ENCODE results near the gene SCN3B. TPM values are rescaled to one million over a fixed set of nuclear protein-coding genes. Genes with fewer than 3 reads are reported as not detected.

The SCN3B gene
- total RNA-seq, 3 donors from 2014 or later = 1.9 to 2.6 (median 1.9) TPM

GRCh38 chr11:123640677-123641494 is 13.5 kb downstream of the SCN3B start:
- Histone ChIP-seq H3K27me3 (peaks cover 0 to 7% of the 10 kb centered on the region in 2 donors), H3K4me1 (no peaks in the 10 kb centered on the region), H3K36me3 (no peaks in the 10 kb centered on the region), H3K4me3 (no peak overlapping the region), H3K9me3 (no peaks in the 10 kb centered on the region), H3K27ac (no peak overlapping the region)
- DNase-seq (ENCODE audit: low spot score in 2 of 2) = no peak
- no peak for TF ChIP-seq POLR2A (IDR thresholded peaks at IDR 0.05)
- TF ChIP-seq CTCF (IDR thresholded peaks at IDR 0.05) = peak in 2 of 3 donors; percentile 47 to 58
- intact Hi-C loops (cut with DNase I; ENCODE audit: low total_unique reads) = no loop called here

DNA sequence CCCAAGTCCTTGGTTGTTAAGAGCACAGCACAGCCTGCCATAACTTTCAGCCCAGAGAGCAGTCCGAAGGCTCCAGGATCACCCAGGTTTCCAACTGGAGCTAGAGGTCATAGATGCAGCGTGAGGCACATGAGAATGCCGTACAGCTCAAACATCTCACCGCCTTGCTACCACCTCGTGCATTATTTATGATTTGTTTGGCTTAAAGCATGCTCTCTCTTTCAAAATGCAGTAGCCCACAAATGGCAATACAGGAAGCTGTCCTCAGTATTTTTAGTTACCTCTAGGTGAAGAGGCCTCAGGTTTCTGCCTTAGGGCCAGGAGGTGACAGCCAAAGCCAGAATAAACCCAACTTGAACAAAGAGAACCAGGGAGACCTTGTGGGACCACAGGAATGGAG is 14.4 kb downstream of the SCN3B start:
- Histone ChIP-seq H3K9me3 (no peaks in the 10 kb centered on the region), H3K27ac (no peak overlapping the region), H3K4me1 (no peaks in the 10 kb centered on the region), H3K36me3 (no peaks in the 10 kb centered on the region), H3K27me3 (no peaks in the 10 kb centered on the region), H3K4me3 (no peak overlapping the region)
- no peak for TF ChIP-seq POLR2A (IDR thresholded peaks at IDR 0.05)
- TF ChIP-seq CTCF (IDR thresholded peaks at IDR 0.05) = no peak
- no peak for TF ChIP-seq POLR2AphosphoS5 (IDR thresholded peaks at IDR 0.05)
- no peak for DNase-seq (ENCODE audit: low spot score in 2 of 2)
- intact Hi-C loops (cut with DNase I; ENCODE audit: low total_unique reads) = no loop called here

DNA sequence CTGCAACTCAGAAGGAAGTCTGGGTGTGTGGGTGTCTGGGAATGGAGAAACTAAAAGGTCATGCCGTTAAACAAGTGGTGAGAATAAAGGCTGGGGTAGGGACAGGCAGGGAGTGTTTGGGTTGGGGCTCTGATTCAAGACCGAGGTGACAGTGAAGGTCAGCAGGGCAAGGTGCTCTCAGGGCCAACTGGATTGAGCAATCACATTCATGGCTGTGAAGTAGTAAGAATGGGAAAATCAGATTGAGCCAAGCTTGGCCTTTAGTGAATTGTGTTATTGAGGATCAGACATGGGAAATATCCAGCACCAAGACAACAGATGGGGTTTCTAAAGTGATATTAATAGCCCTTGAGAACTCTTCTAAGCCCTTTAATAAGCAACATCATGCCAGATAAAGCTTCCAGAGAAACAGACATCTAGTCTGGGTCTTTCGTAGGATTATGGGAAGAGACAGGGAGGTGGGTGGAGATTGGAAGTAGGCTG is 24.3 kb downstream of the SCN3B start:
- no peak overlapping the region for H3K27ac ChIP-seq
- intact Hi-C loops (cut with DNase I; ENCODE audit: low total_unique reads) = no loop called here
- no peaks in the 10 kb centered on the region for H3K9me3 ChIP-seq
- no peaks in the 10 kb centered on the region for H3K27me3 ChIP-seq
- DNase-seq (ENCODE audit: low spot score in 2 of 2) = no peak
- no peaks in the 10 kb centered on the region for H3K36me3 ChIP-seq
- no peak overlapping the region for H3K4me3 ChIP-seq
- no peaks in the 10 kb centered on the region for H3K4me1 ChIP-seq
- TF ChIP-seq CTCF (IDR thresholded peaks at IDR 0.05) = no peak
- no peak for TF ChIP-seq POLR2A (IDR thresholded peaks at IDR 0.05)
- TF ChIP-seq POLR2AphosphoS5 (IDR thresholded peaks at IDR 0.05) = no peak

DNA sequence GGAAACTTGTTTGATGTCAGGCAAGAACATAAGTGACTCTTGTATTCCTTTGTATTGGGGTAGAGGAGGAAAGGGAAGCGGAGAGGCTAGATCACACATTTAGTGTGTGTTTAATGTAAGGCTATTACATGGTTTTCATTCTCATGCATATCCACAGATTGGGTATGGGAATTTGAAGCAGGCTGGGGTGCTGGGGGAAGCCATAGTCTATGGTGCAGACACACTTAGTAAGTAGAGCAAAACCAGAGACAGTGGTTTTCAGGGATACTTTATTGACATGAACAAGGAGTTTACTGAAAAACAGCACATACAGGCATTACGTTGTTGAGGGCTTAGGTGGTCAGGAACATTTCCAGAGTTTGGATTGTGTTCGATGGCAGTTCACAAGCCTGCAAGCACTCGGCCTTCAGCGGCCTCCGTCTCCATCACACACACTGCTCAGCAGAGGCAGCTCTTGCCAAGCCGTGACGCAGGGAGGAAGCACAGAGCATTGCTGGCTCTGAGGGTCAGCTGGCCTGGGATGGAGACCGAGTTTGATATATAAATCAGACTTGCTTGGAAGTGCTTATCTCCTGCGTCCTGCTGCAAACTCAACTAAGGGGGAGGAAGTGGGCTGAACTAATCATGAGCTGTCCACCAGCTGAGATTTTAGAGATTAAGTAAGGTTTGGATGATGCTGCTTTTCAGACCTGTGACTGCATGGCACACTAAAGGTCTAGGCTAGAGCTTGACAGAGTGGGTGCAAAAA is 25.3 kb downstream of the SCN3B start:
- intact Hi-C loops (cut with DNase I; ENCODE audit: low total_unique reads) = no loop called here
- H3K4me3 ChIP-seq = no peak overlapping the region
- H3K36me3 ChIP-seq = no peaks in the 10 kb centered on the region
- peak in 1 of 2 donors; percentile 20 for DNase-seq (ENCODE audit: low spot score in 2 of 2)
- no peaks in the 10 kb centered on the region for H3K4me1 ChIP-seq
- no peaks in the 10 kb centered on the region for H3K9me3 ChIP-seq
- TF ChIP-seq CTCF (IDR thresholded peaks at IDR 0.05) (no peak), POLR2A (IDR thresholded peaks at IDR 0.05) (no peak), POLR2AphosphoS5 (IDR thresholded peaks at IDR 0.05) (no peak)
- H3K27ac ChIP-seq = peak overlapping the region in 1 of 2 donors; percentile 25
- H3K27me3 ChIP-seq = no peaks in the 10 kb centered on the region

DNA sequence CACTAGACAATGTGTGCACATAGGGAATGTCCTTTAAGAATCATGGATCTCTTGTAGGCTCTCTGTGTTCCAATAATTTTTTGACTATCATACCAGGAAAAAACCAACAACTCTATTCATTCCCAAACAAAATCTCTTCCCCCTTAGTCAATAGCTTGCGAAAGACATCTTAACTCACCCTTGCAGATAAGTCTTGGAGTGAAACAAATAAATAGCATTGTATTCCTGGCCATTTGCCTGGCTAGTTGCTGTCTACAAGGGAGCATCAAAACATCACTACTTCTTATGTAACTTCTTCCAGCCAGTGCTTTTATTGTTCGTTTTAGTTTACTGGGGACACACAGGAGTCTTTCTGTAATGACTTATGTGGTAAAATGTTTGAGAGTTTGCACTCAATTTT is 29.4 kb downstream of the SCN3B start:
- Histone ChIP-seq H3K36me3 (no peaks in the 10 kb centered on the region), H3K4me1 (no peaks in the 10 kb centered on the region), H3K9me3 (no peaks in the 10 kb centered on the region), H3K27me3 (no peaks in the 10 kb centered on the region), H3K4me3 (no peak overlapping the region), H3K27ac (no peak overlapping the region)
- intact Hi-C loops (cut with DNase I; ENCODE audit: low total_unique reads) = no loop called here
- TF ChIP-seq POLR2AphosphoS5 (IDR thresholded peaks at IDR 0.05) = no peak
- no peak for TF ChIP-seq POLR2A (IDR thresholded peaks at IDR 0.05)
- no peak for TF ChIP-seq CTCF (IDR thresholded peaks at IDR 0.05)
- DNase-seq (ENCODE audit: low spot score in 2 of 2) = no peak

Data from breast epithelium (tissue), 4 donors.